ENCODE data around the gene AP3S2. TPM values are rescaled to one million over a fixed set of nuclear protein-coding genes. Genes with fewer than 3 reads are reported as not detected.
"Not testable (repeated sequence)": the region's sequence is repeated elsewhere in the genome, so short reads cannot be mapped to it uniquely, and the experiment has no call there.

AP3S2 gene
- total and polyA plus RNA-seq, 2 experiments from 2014 or later, result 9.4 to 93.3 TPM

GRCh38 chr15:89834465-89835175, 59.2 kb downstream of the AP3S2 start:
- peaks cover 34% of the 10 kb centered on the region for H3K36me3 Mint-ChIP-seq (ENCODE audit: low read depth)
- H3K36me3 ChIP-seq (ENCODE audit: insufficient read depth); H3K9me2 ChIP-seq (ENCODE audit: insufficient read depth); H3K27me3 Mint-ChIP-seq (ENCODE audit: insufficient read depth, low read depth, poor library complexity); H3K27ac ChIP-seq (ENCODE audit: low read depth); H3F3A ChIP-seq (replicated peaks; ENCODE audit: low read depth); ATAC-seq; H2AFZ ChIP-seq; H3K4me2 ChIP-seq; H3K27ac Mint-ChIP-seq; H4K20me1 ChIP-seq (replicated peaks; ENCODE audit: insufficient read depth); H3K4me3 ChIP-seq; H3K4me1 Mint-ChIP-seq; H3K4me1 ChIP-seq (ENCODE audit: insufficient read depth); H3K79me2 ChIP-seq (replicated peaks; ENCODE audit: insufficient read depth); H3K4me3 Mint-ChIP-seq; H3K27me3 ChIP-seq (ENCODE audit: insufficient read depth); DNase-seq (ENCODE audit: low spot score); H3K9me3 Mint-ChIP-seq: not testable (repeated sequence)

- Histone ChIP-seq H2AFZ (no peak overlapping the region), H3K4me3 (no peak overlapping the region), H3K4me1 (ENCODE audit: insufficient read depth) (no peaks in the 10 kb centered on the region), H3K27me3 (ENCODE audit: insufficient read depth) (no peaks in the 10 kb centered on the region), H3K9me2 (ENCODE audit: insufficient read depth) (no peaks in the 10 kb centered on the region), H3K4me2 (no peak overlapping the region), H3F3A (replicated peaks; ENCODE audit: low read depth) (no peaks in the 10 kb centered on the region), H3K79me2 (replicated peaks; ENCODE audit: insufficient read depth) (no peaks in the 10 kb centered on the region), H4K20me1 (replicated peaks; ENCODE audit: insufficient read depth) (no peaks in the 10 kb centered on the region; the same call in 1 of the 2 replicates), H3K36me3 (ENCODE audit: insufficient read depth) (peaks cover 4% of the 10 kb centered on the region; the same call in 1 of the 2 replicates), H3K27ac (ENCODE audit: low read depth) (no peak overlapping the region)
- no peak overlapping the region for H3K27ac Mint-ChIP-seq
- H3K4me1 Mint-ChIP-seq, result peaks cover 8% of the 10 kb centered on the region
- no peak overlapping the region for H3K4me3 Mint-ChIP-seq
- peaks cover 34% of the 10 kb centered on the region for H3K36me3 Mint-ChIP-seq (ENCODE audit: low read depth)
- TF ChIP-seq REST (IDR thresholded peaks at IDR 0.05; ENCODE audit: unreplicated experiment), result no peak
- no peak for TF ChIP-seq NANOG (IDR thresholded peaks at IDR 0.05; ENCODE audit: borderline replicate concordance)
- no peak for TF ChIP-seq EZH2phosphoT487 (IDR thresholded peaks at IDR 0.05; ENCODE audit: unreplicated experiment)
- no peak for TF ChIP-seq ZNF462 (CRISPR knock-in tag; IDR thresholded peaks at IDR 0.05)
- no peak for TF ChIP-seq JUNB (IDR thresholded peaks at IDR 0.05; ENCODE audit: unreplicated experiment)
- no peak for TF ChIP-seq POLR2AphosphoS5 (IDR thresholded peaks at IDR 0.05; ENCODE audit: low read depth)
- TF ChIP-seq CTCF (conservative IDR thresholded peaks at IDR 0.05; ENCODE audit: low read depth in 2 of 2), result no peak
- no peak for DNase-seq (ENCODE audit: low spot score)
- ATAC-seq, result no peak
- H3K27me3 Mint-ChIP-seq (ENCODE audit: insufficient read depth, low read depth, poor library complexity), result peaks cover 4% of the 10 kb centered on the region
- H3K9me3 Mint-ChIP-seq, result no peaks in the 10 kb centered on the region
Measured at GRCh38 chr15:89833966-89834365, 59.8 kb downstream of the AP3S2 start.

Measured in GM23338 (cell line).